ENCODE measurements around the gene PCDHA5. TPM values are rescaled to one million over a fixed set of nuclear protein-coding genes. Genes with fewer than 3 reads are reported as not detected.
A peak's percentile ranks its signal among the peaks of the same experiment; 100 is the strongest.
"Not testable (repeated sequence)": the region's sequence is repeated elsewhere in the genome, so short reads cannot be mapped to it uniquely, and the experiment has no call there.

Gene PCDHA5
- total and polyA plus RNA-seq, 9 donors = 0.07 to 1.4 (median 0.40) TPM

DNA sequence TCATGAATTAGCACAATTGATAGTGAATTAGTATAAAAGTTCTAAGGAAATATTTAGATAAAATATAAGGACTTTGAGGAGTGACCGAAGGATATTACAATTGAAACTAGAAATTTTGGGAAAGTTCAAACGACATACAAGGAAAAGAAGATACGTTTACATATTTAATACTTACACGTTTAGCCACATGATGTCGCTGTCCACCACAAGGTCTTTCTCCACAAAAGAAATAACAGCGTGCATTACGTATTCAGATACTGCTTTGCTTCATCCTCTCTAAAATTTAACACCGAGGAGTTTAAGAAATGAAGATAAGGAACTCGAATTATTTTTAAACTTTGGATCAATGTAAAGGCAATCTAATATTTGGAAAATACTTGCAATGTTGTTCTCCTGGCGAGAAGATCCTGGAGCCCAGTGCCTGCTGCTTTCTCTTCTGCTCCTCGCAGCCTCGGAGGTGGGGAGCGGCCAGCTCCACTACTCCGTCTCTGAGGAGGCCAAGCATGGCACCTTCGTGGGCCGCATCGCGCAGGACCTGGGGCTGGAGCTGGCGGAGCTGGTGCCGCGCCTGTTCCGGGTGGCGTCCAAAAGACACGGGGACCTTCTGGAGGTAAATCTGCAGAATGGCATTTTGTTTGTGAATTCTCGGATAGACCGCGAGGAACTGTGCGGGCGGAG is 20.5 kb upstream of the PCDHA5 start, which contains the start of gene PCDHA3:
PCDHA3 (plus strand) TSS at position 242 of the 678 bp plus-strand sequence.
- Histone ChIP-seq H3K4me3 (peak within 1 kb of the TSS; percentile 22), H3K27me3 (no peaks in the 10 kb centered on the region), H3K9me3 (peaks cover 0 to 15% of the 10 kb centered on the region in 2 donors), H3K4me1 (ENCODE audit: insufficient read depth) (no peaks in the 10 kb centered on the region), H3K36me3 (no peaks in the 10 kb centered on the region), H3K27ac (no peak within 1 kb of the TSS)
- no peak for DNase-seq
- intact Hi-C loops (cut with DNase I) = no loop called here
- 9 to 26% (median 18%) methylated on average over 29 of the region's 29 CpGs for WGBS, 3 donors
- TF ChIP-seq POLR2A (IDR thresholded peaks at IDR 0.05) = no peak
- TF ChIP-seq, protein P1, sequence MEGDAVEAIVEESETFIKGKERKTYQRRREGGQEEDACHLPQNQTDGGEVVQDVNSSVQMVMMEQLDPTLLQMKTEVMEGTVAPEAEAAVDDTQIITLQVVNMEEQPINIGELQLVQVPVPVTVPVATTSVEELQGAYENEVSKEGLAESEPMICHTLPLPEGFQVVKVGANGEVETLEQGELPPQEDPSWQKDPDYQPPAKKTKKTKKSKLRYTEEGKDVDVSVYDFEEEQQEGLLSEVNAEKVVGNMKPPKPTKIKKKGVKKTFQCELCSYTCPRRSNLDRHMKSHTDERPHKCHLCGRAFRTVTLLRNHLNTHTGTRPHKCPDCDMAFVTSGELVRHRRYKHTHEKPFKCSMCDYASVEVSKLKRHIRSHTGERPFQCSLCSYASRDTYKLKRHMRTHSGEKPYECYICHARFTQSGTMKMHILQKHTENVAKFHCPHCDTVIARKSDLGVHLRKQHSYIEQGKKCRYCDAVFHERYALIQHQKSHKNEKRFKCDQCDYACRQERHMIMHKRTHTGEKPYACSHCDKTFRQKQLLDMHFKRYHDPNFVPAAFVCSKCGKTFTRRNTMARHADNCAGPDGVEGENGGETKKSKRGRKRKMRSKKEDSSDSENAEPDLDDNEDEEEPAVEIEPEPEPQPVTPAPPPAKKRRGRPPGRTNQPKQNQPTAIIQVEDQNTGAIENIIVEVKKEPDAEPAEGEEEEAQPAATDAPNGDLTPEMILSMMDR (IDR thresholded peaks at IDR 0.05) = peak in 2 of 3 donors; percentile 7 to 25

DNA sequence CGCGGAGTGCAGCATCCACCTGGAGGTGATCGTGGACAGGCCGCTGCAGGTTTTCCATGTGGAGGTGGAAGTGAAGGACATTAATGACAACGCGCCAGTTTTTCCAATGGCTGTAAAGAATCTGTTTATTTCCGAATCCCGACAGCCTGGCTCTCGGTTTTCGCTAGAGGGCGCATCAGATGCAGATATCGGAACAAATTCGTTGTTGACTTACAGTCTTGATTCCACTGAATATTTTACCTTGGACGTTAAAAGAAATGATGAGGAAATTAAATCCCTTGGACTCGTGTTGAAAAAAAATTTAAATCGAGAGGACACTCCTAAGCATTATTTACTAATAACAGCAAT is 19.9 kb upstream of the PCDHA5 start:
- intact Hi-C loops (cut with DNase I) = no loop called here
- H3K27me3 ChIP-seq = no peaks in the 10 kb centered on the region

DNA sequence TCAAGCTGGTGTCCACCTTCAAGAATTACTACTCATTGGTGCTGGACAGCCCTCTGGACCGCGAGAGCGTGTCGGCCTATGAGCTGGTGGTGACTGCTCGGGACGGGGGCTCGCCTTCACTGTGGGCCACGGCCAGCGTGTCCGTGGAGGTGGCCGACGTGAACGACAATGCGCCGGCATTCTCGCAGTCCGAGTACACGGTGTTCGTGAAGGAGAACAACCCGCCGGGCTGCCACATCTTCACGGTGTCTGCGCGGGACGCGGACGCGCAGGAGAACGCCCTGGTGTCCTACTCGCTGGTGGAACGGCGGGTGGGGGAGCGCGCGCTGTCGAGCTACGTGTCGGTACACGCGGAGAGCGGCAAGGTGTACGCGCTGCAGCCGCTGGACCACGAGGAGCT is 19.0 kb upstream of the PCDHA5 start:
- DNase-seq; H3K27me3 ChIP-seq; intact Hi-C loops (cut with DNase I); H3K4me3 ChIP-seq; H3K36me3 ChIP-seq; H3K27ac ChIP-seq; H3K4me1 ChIP-seq (ENCODE audit: insufficient read depth): not testable (repeated sequence)
- 38 to 63% (median 50%) methylated on average over 35 to 45 of the region's 45 CpGs for WGBS, 3 donors
- H3K9me3 ChIP-seq = peaks cover 0 to 12% of the 10 kb centered on the region in 2 donors

More for the DNA sequence above, 19.9 kb upstream of the PCDHA5 start:
- peak overlapping the region; percentile 22 for H3K4me3 ChIP-seq
- no peak for TF ChIP-seq EP300 (IDR thresholded peaks at IDR 0.05)
- no peak for TF ChIP-seq POLR2A (IDR thresholded peaks at IDR 0.05)
- TF ChIP-seq, protein P1 (IDR thresholded peaks at IDR 0.05) = no peak
- no peak overlapping the region for H3K27ac ChIP-seq
- DNase-seq = no peak
- H3K9me3 ChIP-seq = peaks cover 0 to 12% of the 10 kb centered on the region in 2 donors
- no peaks in the 10 kb centered on the region for H3K36me3 ChIP-seq
- WGBS, 3 donors = 9 to 18% (median 17%) methylated on average over 16 of the region's 16 CpGs
- no peaks in the 10 kb centered on the region for H3K4me1 ChIP-seq (ENCODE audit: insufficient read depth)

DNA sequence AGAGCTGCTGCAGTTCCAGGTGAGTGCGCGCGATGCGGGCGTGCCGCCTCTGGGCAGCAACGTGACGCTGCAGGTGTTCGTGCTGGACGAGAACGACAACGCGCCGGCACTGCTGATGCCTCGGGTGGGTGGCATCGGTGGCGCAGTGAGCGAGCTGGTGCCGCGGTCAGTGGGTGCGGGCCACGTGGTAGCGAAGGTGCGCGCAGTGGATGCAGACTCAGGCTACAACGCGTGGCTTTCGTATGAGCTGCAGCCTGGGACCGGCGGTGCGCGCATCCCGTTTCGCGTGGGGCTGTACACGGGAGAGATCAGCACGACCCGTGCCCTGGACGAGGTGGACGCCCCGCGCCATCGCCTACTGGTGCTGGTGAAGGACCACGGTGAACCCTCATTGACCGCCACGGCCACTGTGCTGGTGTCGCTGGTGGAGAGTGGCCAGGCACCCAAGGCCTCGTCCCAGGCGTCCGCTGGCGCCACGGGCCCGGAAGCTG is 18.6 kb upstream of the PCDHA5 start:
- WGBS, 3 donors = 35 to 56% (median 49%) methylated on average over 12 to 53 of the region's 53 CpGs
- Histone ChIP-seq H3K9me3 (peaks cover 0 to 13% of the 10 kb centered on the region in 2 donors), H3K36me3 (no peaks in the 10 kb centered on the region), H3K27ac (no peak overlapping the region), H3K27me3 (no peaks in the 10 kb centered on the region), H3K4me1 (ENCODE audit: insufficient read depth) (no peaks in the 10 kb centered on the region), H3K4me3 (no peak overlapping the region)
- DNase-seq = no peak
- intact Hi-C loops (cut with DNase I) = no loop called here
- TF ChIP-seq, protein P1 (IDR thresholded peaks at IDR 0.05) = no peak
- TF ChIP-seq POLR2A (IDR thresholded peaks at IDR 0.05) (no peak), EP300 (IDR thresholded peaks at IDR 0.05) (no peak)
